SK-N-SH (cell line): ENCODE measurements around the gene RASEF. TPM values are rescaled to one million over a fixed set of nuclear protein-coding genes. Genes with fewer than 3 reads are reported as not detected.

Source experiments
- CTCF ChIA-PET: fragments of 300-600, 350-600 bp; formaldehyde crosslinking; extraction: SDS; loops from one replicate; lab custom pipeline; 2021; lab: Yijun Ruan, JAX
- POLR2A ChIA-PET: fragments of 350-600 bp; sonication (Branson Sonifier 250); formaldehyde crosslinking; extraction: SDS; loops from one replicate; lab custom pipeline; 2020; ENCODE audit warnings: antibody characterized with exemption, inconsistent platforms; lab: Yijun Ruan, JAX
- DNase-seq: peaks from one replicate; pipeline ENCODE4 v3.0.0; 2012
- H2AFZ ChIP-seq: fragments of 200-600 bp; sonication (generic); 2 replicates; pipeline ENCODE4 v1.8.1; 2016; ENCODE audit warnings: antibody characterized with exemption, mild to moderate bottlenecking, low read depth
- H3F3A ChIP-seq: fragments of 200-600 bp; sonication (generic); replicated peaks from 2 replicates; pipeline ENCODE3; 2016; ENCODE audit warnings: antibody characterized with exemption, mild to moderate bottlenecking; ENCODE audit not compliant: insufficient read depth
- H3K27ac ChIP-seq, 2 experiments: fragments of 200-500 bp in 1 of 2; fragments of 200-600 bp in 1 of 2; sonication (Bioruptor generic) in 1 of 2; sonication (generic), shearing (Covaris generic) in 1 of 2; 2 replicates each; pipeline versions ENCODE4 v1.5.1 to v1.6.1; 2014 to 2016; ENCODE audit warnings: low read depth in 2 of 2, inconsistent platforms in 1 of 2, low read length in 1 of 2, mild to moderate bottlenecking in 1 of 2, mixed read lengths in 1 of 2
- H3K27me3 ChIP-seq: fragments of 200-600 bp; sonication (generic), shearing (Covaris generic); 2 replicates; pipeline ENCODE4 v1.6.1; 2016; ENCODE audit warnings: mixed run types; ENCODE audit not compliant: insufficient read depth
- H3K36me3 ChIP-seq, 2 experiments: fragments of 200-500 bp in 1 of 2; fragments of 200-600 bp in 1 of 2; sonication (Bioruptor generic) in 1 of 2; sonication (generic) in 1 of 2; replicated peaks in 1 of 2; 2 replicates each; pipeline versions ENCODE3 to v1.5.1; 2014 to 2016; ENCODE audit warnings: low read length in 1 of 2, mild to moderate bottlenecking in 1 of 2; ENCODE audit not compliant: insufficient read depth in 2 of 2, control insufficient read depth in 1 of 2
- H3K4me1 ChIP-seq, 2 experiments: fragments of 200-500 bp in 1 of 2; fragments of 200-600 bp in 1 of 2; sonication (Bioruptor generic) in 1 of 2; sonication (generic), shearing (Covaris generic) in 1 of 2; 2 replicates each; pipeline versions ENCODE4 v1.5.1 to v1.6.1; 2014 to 2016; ENCODE audit warnings: low read depth in 1 of 2, low read length in 1 of 2, mixed run types in 1 of 2; ENCODE audit not compliant: insufficient read depth in 2 of 2, control insufficient read depth in 1 of 2
- H3K4me2 ChIP-seq: fragments of 200-600 bp; sonication (generic), shearing (Covaris generic); 2 replicates; pipeline ENCODE4 v1.6.1; 2017; ENCODE audit warnings: mixed run types
- H3K4me3 ChIP-seq, 2 experiments: fragments of 200-500 bp in 1 of 2; fragments of 200-600 bp in 1 of 2; sonication (Bioruptor generic) in 1 of 2; sonication (generic), shearing (Covaris generic) in 1 of 2; 2 replicates each; pipeline versions ENCODE4 v1.5.1 to v1.8.1; 2014 to 2016; ENCODE audit warnings: low read depth in 2 of 2, inconsistent platforms in 1 of 2, low read length in 1 of 2, mild to moderate bottlenecking in 1 of 2, mixed read lengths in 1 of 2, moderate library complexity in 1 of 2
- H3K79me2 ChIP-seq: fragments of 200-600 bp; sonication (generic); 2 replicates; pipeline ENCODE4 v1.8.1; 2017; ENCODE audit warnings: mild to moderate bottlenecking; ENCODE audit not compliant: insufficient read depth
- H3K9ac ChIP-seq: fragments of 200-600 bp; sonication (generic); 2 replicates; pipeline ENCODE4 v1.6.1; 2017; ENCODE audit warnings: mixed run types
- H3K9me2 ChIP-seq: fragments of 200-600 bp; sonication (generic); 2 replicates; pipeline ENCODE4 v1.6.1; 2017; ENCODE audit warnings: mixed run types
- H3K9me3 ChIP-seq: fragments of 200-600 bp; sonication (generic); 2 replicates; pipeline ENCODE4 v1.6.1; 2017; ENCODE audit warnings: mixed run types, mild to moderate bottlenecking, moderate library complexity
- H4K20me1 ChIP-seq: fragments of 200-600 bp; sonication (generic); 2 replicates; pipeline ENCODE4 v1.6.1; 2017; ENCODE audit warnings: mild to moderate bottlenecking, mixed run types; ENCODE audit not compliant: insufficient read depth
- EP300 ChIP-seq, 2 experiments: IDR thresholded peaks; 2 replicates each; pipeline versions ENCODE4 v1.4.0 to v1.6.1; 2012; ENCODE audit warnings: borderline replicate concordance in 1 of 2, low read depth in 1 of 2, low read length in 1 of 2
- GABPA ChIP-seq: IDR thresholded peaks from 2 replicates; pipeline ENCODE4 v1.4.0; 2012; ENCODE audit warnings: low read depth, mild to moderate bottlenecking
- MAX ChIP-seq: IDR thresholded peaks from 2 replicates; pipeline ENCODE4 v1.4.0; 2012; ENCODE audit warnings: low read depth
- MEF2A ChIP-seq: IDR thresholded peaks from 2 replicates; pipeline ENCODE4 v1.4.0; 2012; ENCODE audit warnings: low read depth, borderline replicate concordance
- MXI1 ChIP-seq: IDR thresholded peaks from 2 replicates; pipeline ENCODE4 v1.6.1; 2012; ENCODE audit warnings: mild to moderate bottlenecking, low read depth, low read length, improper control_type of control experiment
- NFIC ChIP-seq: IDR thresholded peaks from 2 replicates; pipeline ENCODE4 v1.4.0; 2012; ENCODE audit warnings: borderline replicate concordance
- NRF1 ChIP-seq: IDR thresholded peaks from 2 replicates; pipeline ENCODE4 v1.6.1; 2012; ENCODE audit warnings: low read depth, mild to moderate bottlenecking, low read length
- PBX3 ChIP-seq: IDR thresholded peaks from 2 replicates; pipeline ENCODE4; 2012
- RFX5 ChIP-seq: IDR thresholded peaks from 2 replicates; pipeline ENCODE4 v1.6.1; 2012; ENCODE audit warnings: mild to moderate bottlenecking, improper control_type of control experiment, low read length
- RXRA ChIP-seq: IDR thresholded peaks from 2 replicates; pipeline ENCODE4 v1.4.0; 2012; ENCODE audit warnings: low read depth, mild to moderate bottlenecking, borderline replicate concordance
- SMC3 ChIP-seq: IDR thresholded peaks from 2 replicates; pipeline ENCODE4 v1.6.1; 2012; ENCODE audit warnings: low read depth, low read length, improper control_type of control experiment
- TCF12 ChIP-seq: IDR thresholded peaks from 2 replicates; pipeline ENCODE4 v1.4.0; 2012
- USF2 ChIP-seq: fragments of 150-350 bp; IDR thresholded peaks from 2 replicates; pipeline ENCODE4 v1.6.1; 2017; ENCODE audit warnings: antibody characterized with exemption, low read length, low read depth, borderline replicate concordance
- WGBS: methylation state at CpG from one replicate; pipeline ENCODE4 v1.1.6; 2017; ENCODE audit warnings: low lambda C conversion rate; 5-methylcytosine and 5-hydroxymethylcytosine counted together
- polyA plus RNA-seq, 3 experiments: library from polyadenylated mRNA; depleted of rRNA; stranded (reverse); fragments of >200 nt; gene quantifications; 2 replicates each; pipeline ENCODE4 v1.2.3, GENCODE V29; 2012

Gene RASEF
- polyA plus RNA-seq, 1 of the 3 experiments (the other 2 are of a cell fraction) = not detected

- 72% methylated on average over 6 of the region's 9 CpGs for WGBS
- no peak overlapping the region for H3K9ac ChIP-seq
- no peaks in the 10 kb centered on the region for H3K79me2 ChIP-seq
- H4K20me1 ChIP-seq = no peaks in the 10 kb centered on the region
- H3K36me3 ChIP-seq = no peaks in the 10 kb centered on the region
- ChIA-PET CTCF (no interaction called here), POLR2A (no interaction called here)
- H3K4me3 ChIP-seq = no peak overlapping the region
- H3F3A ChIP-seq = no peaks in the 10 kb centered on the region
- no peak overlapping the region for H2AFZ ChIP-seq
- no peaks in the 10 kb centered on the region for H3K9me3 ChIP-seq
- DNase-seq = no peak
- TF ChIP-seq NFIC (no peak), SMC3 (no peak), USF2 (no peak), MEF2A (no peak), EP300 (IDR thresholded peaks at IDR 0.05; ENCODE audit: borderline replicate concordance in 1 of 2, low read depth in 1 of 2, low read length in 1 of 2) (no peak)
- no peaks in the 10 kb centered on the region for H3K9me2 ChIP-seq
- no peak overlapping the region for H3K4me2 ChIP-seq
- H3K27ac ChIP-seq = no peak overlapping the region
- H3K27me3 ChIP-seq = no peaks in the 10 kb centered on the region
- no peaks in the 10 kb centered on the region; a peak in 2 of 4 replicates for H3K4me1 ChIP-seq
Measured at GRCh38 chr9:82988488-82988887, 74.5 kb downstream of the RASEF start.

GRCh38 chr9:82987370-82988189 lies 75.4 kb downstream of the RASEF start:
- DNase-seq = no peak
- no peak overlapping the region for H3K4me2 ChIP-seq
- H3K79me2 ChIP-seq = no peaks in the 10 kb centered on the region
- no peak overlapping the region for H2AFZ ChIP-seq
- no peaks in the 10 kb centered on the region for H3F3A ChIP-seq
- TF ChIP-seq USF2 (no peak), MXI1 (no peak), TCF12 (no peak), PBX3 (no peak), MAX (no peak), NRF1 (no peak), GABPA (no peak), RFX5 (no peak), MEF2A (no peak), RXRA (no peak)
- TF ChIP-seq, all 33 proteins: peak for 0
- H3K36me3 ChIP-seq = no peaks in the 10 kb centered on the region
- no peak overlapping the region for H3K4me3 ChIP-seq
- H3K4me1 ChIP-seq = no peaks in the 10 kb centered on the region; a peak in 2 of 4 replicates
- no peak overlapping the region for H3K9ac ChIP-seq
- H3K9me3 ChIP-seq = no peaks in the 10 kb centered on the region
- H3K27me3 ChIP-seq = no peaks in the 10 kb centered on the region
- H3K9me2 ChIP-seq = no peaks in the 10 kb centered on the region
- H4K20me1 ChIP-seq = no peaks in the 10 kb centered on the region
- 72% methylated on average over 5 of the region's 5 CpGs for WGBS
- no peak overlapping the region for H3K27ac ChIP-seq
- ChIA-PET CTCF (no interaction called here), POLR2A (no interaction called here)
